K562 (cell line): Measurements from ENCODE around the gene NUTF2. TPM values are rescaled to one million over a fixed set of nuclear protein-coding genes. Genes with fewer than 3 reads are reported as not detected.

Source experiments
- CBFB ChIP-seq: sonication (generic); formaldehyde crosslinking; IDR thresholded peaks from 2 replicates; pipeline ENCODE4 v1.4.0; 2020; ENCODE audit warnings: mild to moderate bottlenecking, missing genetic modification reagents
- CHCHD3 ChIP-seq: fragments of 250-450 bp; sonication (Bioruptor Pico); IDR thresholded peaks from 2 replicates; pipeline ENCODE4 v2.1.2; 2022; ENCODE audit warnings: mild to moderate bottlenecking
- NFXL1 ChIP-seq: fragments of 450-650 bp; formaldehyde crosslinking; IDR thresholded peaks from 2 replicates; pipeline ENCODE4 v1.4.0; 2021; ENCODE audit warnings: mild to moderate bottlenecking
- NRF1 ChIP-seq, 2 experiments: fragments of 450-650 bp; IDR thresholded peaks in 1 of 2; conservative IDR thresholded peaks in 1 of 2; 2 replicates each; pipeline ENCODE4 v1.6.1; 2014; ENCODE audit warnings: mild to moderate bottlenecking in 2 of 2
- RBM15 ChIP-seq: fragments of 200-400 bp; formaldehyde crosslinking; IDR thresholded peaks from 2 replicates; pipeline ENCODE4 v1.6.1; 2018; ENCODE audit warnings: mild to moderate bottlenecking, low read length, moderate library complexity; ENCODE audit not compliant: insufficient read depth
- RHOXF2B ChIP-seq: fragments of 250-450 bp; sonication (Bioruptor Pico); conservative IDR thresholded peaks from 2 replicates; pipeline ENCODE4 v1.5.1; 2021
- SMARCC2 ChIP-seq: fragments of 450-650 bp; IDR thresholded peaks from 2 replicates; pipeline ENCODE4 v1.6.1; 2017; ENCODE audit warnings: antibody characterized with exemption, moderate library complexity, mild to moderate bottlenecking, low read depth
- ZNF23 ChIP-seq: fragments of 250-450 bp; sonication (Bioruptor Pico); IDR thresholded peaks from 2 replicates; pipeline ENCODE4 v1.4.0; 2020; ENCODE audit warnings: mild to moderate bottlenecking
- ZNF282 ChIP-seq: sonication (generic); formaldehyde crosslinking; IDR thresholded peaks from 2 replicates; pipeline ENCODE4 v1.8.1; 2023; ENCODE audit warnings: missing genetic modification reagents
- ZNF444 ChIP-seq: fragments of 250-450 bp; sonication (Bioruptor Pico); IDR thresholded peaks from 2 replicates; pipeline ENCODE4 v1.4.0; 2020; ENCODE audit warnings: mild to moderate bottlenecking, moderate library complexity
- ZNF79 ChIP-seq: fragments of 250-450 bp; sonication (Bioruptor Pico); IDR thresholded peaks from 2 replicates; pipeline ENCODE4 v1.4.0; 2020; ENCODE audit warnings: low read depth, mild to moderate bottlenecking, moderate library complexity
- polyA plus RNA-seq, 8 experiments: library from polyadenylated mRNA; depleted of rRNA in 4 of 8; stranded (reverse) in 5 of 8; unstranded in 3 of 8; fragments of >200 nt; fragmentation: Nextera tagmentation in 2 of 8; fragmentation: Illumina TruSeq in 1 of 8; extraction: Ambion mirVana in 2 of 8; extraction: Trizol in 1 of 8; gene quantifications; 2 replicates each; pipeline versions ENCODE4 v1.2.1 to v1.2.3, GENCODE V29; 2011 to 2014; ENCODE audit warnings: inconsistent platforms in 1 of 8, missing spikeins in 1 of 8
- total RNA-seq, 7 experiments: library from RNA; depleted of rRNA in 6 of 7; stranded (reverse); fragments of >200 nt in 6 of 7; fragmentation: Illumina TruSeq in 2 of 7; extraction: Trizol in 2 of 7; gene quantifications; 2 replicates each; pipeline versions ENCODE4 v1.2.1 to v1.2.3, GENCODE V29; 2011 to 2021; ENCODE audit warnings: low replicate concordance in 1 of 7
- TF ChIP-seq, protein P1 (sequence below): fragments of 250-450 bp; sonication (Bioruptor Pico); IDR thresholded peaks from 2 replicates; pipeline ENCODE4 v1.4.0; 2020; ENCODE audit warnings: mild to moderate bottlenecking, moderate library complexity
- TF ChIP-seq, protein P2 (sequence below): IDR thresholded peaks from 2 replicates; pipeline ENCODE4 v1.6.1; 2011; ENCODE audit warnings: borderline replicate concordance, low read depth, mild to moderate bottlenecking, moderate library complexity, low read length; ENCODE audit not compliant: insufficient read depth, poor library complexity, severe bottlenecking
- TF ChIP-seq, protein P3 (sequence below): fragments of 450-650 bp; IDR thresholded peaks from 2 replicates; pipeline ENCODE4 v1.6.1; 2016; ENCODE audit warnings: missing biosample characterization, missing genetic modification characterization
- TF ChIP-seq, protein P4 (sequence below): fragments of 250-450 bp; sonication (Bioruptor Pico); IDR thresholded peaks from 2 replicates; pipeline ENCODE4 v1.4.0; 2020

The NUTF2 gene
- total and polyA plus RNA-seq, 9 of the 15 experiments (the other 6 are each of a cell fraction or from before 2014, with no cell fraction given) = 106 to 248 (median 147) TPM

DNA sequence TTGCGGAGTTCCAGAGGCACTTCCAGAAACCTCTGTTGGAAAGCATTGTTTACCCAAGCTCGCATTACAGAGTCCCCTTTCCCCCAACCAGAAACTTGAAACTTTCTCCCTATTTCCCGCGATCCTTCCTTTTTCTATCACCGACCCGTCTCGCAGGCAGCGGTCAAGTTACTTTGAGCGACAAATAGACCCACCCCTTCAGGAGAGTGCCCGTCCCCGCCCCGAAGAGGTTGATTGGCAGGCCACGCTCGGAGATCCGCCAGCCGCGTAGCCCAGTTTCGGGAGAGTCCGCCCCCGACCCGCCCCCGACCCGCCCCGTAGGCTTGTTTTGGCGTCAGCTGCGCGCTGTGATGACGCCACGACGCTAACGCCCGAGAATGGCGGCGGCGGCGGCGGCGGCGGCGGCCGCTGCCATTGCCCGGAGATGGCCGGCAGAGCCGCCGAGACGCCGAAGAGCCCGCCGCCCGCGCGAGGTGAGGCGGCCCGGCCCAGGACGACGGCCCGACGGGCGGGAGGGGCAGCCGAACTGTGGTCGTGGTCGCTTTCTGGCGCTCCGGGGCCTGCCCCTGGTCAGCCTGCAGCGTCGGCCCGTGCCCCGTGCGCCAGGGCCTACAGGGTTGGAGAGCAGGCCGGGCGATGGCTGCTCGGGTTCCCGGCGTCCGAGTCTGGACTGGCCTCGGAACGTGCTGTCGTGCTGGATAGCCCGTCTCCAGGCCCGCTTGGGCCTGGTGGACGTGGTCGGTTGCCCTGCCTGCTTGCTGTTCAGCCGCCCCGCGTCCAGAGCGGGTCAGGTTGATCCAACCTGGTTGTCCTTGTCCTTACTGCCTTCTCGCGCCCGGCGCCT lies 46.4 kb downstream of the NUTF2 start, which contains the start of gene PSKH1 (continued):
- TF ChIP-seq RBM15 (no peak), NRF1 (conservative IDR thresholded peaks at IDR 0.05 in 1 of 2, IDR thresholded peaks at IDR 0.05 in 1 of 2) (peak in 1 of 2 experiments; percentile 35; a peak in 1 of 4 replicates), CBFB (no peak), RHOXF2B (CRISPR knock-in tag) (no peak), ZNF79 (CRISPR knock-in tag) (no peak), ZNF444 (CRISPR knock-in tag) (no peak), CHCHD3 (CRISPR knock-in tag) (no peak), NFXL1 (CRISPR knock-in tag) (no peak), SMARCC2 (no peak), ZNF282 (0 out of 2 replicates have a peak, but pooled peaks have one; percentile 54), ZNF23 (no peak)
- TF ChIP-seq, protein P1, sequence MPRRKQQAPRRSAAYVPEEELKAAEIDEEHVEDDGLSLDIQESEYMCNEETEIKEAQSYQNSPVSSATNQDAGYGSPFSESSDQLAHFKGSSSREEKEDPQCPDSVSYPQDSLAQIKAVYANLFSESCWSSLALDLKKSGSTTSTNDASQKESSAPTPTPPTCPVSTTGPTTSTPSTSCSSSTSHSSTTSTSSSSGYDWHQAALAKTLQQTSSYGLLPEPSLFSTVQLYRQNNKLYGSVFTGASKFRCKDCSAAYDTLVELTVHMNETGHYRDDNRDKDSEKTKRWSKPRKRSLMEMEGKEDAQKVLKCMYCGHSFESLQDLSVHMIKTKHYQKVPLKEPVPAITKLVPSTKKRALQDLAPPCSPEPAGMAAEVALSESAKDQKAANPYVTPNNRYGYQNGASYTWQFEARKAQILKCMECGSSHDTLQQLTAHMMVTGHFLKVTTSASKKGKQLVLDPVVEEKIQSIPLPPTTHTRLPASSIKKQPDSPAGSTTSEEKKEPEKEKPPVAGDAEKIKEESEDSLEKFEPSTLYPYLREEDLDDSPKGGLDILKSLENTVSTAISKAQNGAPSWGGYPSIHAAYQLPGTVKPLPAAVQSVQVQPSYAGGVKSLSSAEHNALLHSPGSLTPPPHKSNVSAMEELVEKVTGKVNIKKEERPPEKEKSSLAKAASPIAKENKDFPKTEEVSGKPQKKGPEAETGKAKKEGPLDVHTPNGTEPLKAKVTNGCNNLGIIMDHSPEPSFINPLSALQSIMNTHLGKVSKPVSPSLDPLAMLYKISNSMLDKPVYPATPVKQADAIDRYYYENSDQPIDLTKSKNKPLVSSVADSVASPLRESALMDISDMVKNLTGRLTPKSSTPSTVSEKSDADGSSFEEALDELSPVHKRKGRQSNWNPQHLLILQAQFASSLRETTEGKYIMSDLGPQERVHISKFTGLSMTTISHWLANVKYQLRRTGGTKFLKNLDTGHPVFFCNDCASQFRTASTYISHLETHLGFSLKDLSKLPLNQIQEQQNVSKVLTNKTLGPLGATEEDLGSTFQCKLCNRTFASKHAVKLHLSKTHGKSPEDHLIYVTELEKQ (CRISPR knock-in tag) = no peak
- TF ChIP-seq, protein P2, sequence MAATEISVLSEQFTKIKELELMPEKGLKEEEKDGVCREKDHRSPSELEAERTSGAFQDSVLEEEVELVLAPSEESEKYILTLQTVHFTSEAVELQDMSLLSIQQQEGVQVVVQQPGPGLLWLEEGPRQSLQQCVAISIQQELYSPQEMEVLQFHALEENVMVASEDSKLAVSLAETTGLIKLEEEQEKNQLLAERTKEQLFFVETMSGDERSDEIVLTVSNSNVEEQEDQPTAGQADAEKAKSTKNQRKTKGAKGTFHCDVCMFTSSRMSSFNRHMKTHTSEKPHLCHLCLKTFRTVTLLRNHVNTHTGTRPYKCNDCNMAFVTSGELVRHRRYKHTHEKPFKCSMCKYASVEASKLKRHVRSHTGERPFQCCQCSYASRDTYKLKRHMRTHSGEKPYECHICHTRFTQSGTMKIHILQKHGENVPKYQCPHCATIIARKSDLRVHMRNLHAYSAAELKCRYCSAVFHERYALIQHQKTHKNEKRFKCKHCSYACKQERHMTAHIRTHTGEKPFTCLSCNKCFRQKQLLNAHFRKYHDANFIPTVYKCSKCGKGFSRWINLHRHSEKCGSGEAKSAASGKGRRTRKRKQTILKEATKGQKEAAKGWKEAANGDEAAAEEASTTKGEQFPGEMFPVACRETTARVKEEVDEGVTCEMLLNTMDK = no peak
- TF ChIP-seq, protein P3, sequence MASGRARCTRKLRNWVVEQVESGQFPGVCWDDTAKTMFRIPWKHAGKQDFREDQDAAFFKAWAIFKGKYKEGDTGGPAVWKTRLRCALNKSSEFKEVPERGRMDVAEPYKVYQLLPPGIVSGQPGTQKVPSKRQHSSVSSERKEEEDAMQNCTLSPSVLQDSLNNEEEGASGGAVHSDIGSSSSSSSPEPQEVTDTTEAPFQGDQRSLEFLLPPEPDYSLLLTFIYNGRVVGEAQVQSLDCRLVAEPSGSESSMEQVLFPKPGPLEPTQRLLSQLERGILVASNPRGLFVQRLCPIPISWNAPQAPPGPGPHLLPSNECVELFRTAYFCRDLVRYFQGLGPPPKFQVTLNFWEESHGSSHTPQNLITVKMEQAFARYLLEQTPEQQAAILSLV (tag) = no peak
- TF ChIP-seq, protein P4, sequence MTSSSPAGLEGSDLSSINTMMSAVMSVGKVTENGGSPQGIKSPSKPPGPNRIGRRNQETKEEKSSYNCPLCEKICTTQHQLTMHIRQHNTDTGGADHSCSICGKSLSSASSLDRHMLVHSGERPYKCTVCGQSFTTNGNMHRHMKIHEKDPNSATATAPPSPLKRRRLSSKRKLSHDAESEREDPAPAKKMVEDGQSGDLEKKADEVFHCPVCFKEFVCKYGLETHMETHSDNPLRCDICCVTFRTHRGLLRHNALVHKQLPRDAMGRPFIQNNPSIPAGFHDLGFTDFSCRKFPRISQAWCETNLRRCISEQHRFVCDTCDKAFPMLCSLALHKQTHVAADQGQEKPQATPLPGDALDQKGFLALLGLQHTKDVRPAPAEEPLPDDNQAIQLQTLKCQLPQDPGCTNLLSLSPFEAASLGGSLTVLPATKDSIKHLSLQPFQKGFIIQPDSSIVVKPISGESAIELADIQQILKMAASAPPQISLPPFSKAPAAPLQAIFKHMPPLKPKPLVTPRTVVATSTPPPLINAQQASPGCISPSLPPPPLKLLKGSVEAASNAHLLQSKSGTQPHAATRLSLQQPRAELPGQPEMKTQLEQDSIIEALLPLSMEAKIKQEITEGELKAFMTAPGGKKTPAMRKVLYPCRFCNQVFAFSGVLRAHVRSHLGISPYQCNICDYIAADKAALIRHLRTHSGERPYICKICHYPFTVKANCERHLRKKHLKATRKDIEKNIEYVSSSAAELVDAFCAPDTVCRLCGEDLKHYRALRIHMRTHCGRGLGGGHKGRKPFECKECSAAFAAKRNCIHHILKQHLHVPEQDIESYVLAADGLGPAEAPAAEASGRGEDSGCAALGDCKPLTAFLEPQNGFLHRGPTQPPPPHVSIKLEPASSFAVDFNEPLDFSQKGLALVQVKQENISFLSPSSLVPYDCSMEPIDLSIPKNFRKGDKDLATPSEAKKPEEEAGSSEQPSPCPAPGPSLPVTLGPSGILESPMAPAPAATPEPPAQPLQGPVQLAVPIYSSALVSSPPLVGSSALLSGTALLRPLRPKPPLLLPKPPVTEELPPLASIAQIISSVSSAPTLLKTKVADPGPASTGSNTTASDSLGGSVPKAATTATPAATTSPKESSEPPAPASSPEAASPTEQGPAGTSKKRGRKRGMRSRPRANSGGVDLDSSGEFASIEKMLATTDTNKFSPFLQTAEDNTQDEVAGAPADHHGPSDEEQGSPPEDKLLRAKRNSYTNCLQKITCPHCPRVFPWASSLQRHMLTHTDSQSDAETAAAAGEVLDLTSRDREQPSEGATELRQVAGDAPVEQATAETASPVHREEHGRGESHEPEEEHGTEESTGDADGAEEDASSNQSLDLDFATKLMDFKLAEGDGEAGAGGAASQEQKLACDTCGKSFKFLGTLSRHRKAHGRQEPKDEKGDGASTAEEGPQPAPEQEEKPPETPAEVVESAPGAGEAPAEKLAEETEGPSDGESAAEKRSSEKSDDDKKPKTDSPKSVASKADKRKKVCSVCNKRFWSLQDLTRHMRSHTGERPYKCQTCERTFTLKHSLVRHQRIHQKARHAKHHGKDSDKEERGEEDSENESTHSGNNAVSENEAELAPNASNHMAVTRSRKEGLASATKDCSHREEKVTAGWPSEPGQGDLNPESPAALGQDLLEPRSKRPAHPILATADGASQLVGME = no peak
